Tracheal epithelial cell (primary cell): ENCODE data around the gene LRRC2. TPM values are rescaled to one million over a fixed set of nuclear protein-coding genes. Genes with fewer than 3 reads are reported as not detected.

Experiments
- total RNA-seq: library from RNA; depleted of rRNA; stranded (reverse); fragments of >200 nt; gene quantifications from 2 replicates; pipeline ENCODE4 v1.2.1, GENCODE V29; 2014

LRRC2 gene, protein sequence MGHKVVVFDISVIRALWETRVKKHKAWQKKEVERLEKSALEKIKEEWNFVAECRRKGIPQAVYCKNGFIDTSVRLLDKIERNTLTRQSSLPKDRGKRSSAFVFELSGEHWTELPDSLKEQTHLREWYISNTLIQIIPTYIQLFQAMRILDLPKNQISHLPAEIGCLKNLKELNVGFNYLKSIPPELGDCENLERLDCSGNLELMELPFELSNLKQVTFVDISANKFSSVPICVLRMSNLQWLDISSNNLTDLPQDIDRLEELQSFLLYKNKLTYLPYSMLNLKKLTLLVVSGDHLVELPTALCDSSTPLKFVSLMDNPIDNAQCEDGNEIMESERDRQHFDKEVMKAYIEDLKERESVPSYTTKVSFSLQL
- under 0.01 TPM in 1 of 2 replicates, not detected in the other for total RNA-seq

GRCh38 chr3:46566040-46566641 is at the start of gene LRRC2:
Gene LRRC2, minus strand, starts transcription at chr3:46566302. Its CDS starts 14,711 bp downstream, at chr3:46551591.

DNA sequence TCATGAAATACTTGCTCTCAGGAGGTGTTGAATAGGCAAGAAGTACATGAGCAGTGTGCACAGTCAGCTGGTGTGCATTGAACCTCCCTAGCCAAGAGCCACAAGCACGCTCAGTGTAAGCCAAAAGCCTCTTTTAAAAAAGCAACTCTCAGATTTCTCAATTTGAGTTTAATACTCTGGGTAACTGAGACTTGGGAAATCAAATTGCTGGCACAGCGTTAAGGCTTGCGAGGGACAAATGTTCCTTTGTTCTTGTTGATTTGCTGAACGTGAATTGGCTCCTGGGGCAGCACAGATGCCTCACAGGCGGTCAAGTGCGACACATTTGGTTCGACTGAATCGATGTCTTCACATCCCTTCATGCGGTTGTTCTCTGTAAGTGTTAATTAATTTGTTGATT is 46.2 kb upstream of the LRRC2 start, which contains the start of gene FAM240A:
FAM240A (plus strand) TSS at position 202 of the 400 bp plus-strand sequence; CDS start at position 361, 159 bp downstream.

GRCh38 chr3:46497556-46498265 is 68.4 kb downstream of the LRRC2 start, which contains the start of gene RTP3:
Gene RTP3, plus strand, starts transcription at chr3:46497976. Its CDS starts 87 bp downstream, at chr3:46498063.

Other genes with a start within 250 kb of the LRRC2 start
- gene CCR2, start 212.2 kb downstream of the LRRC2 start, total RNA-seq: not detected in 2 replicates
- not detected in 2 replicates for gene CCR5, start 195.4 kb downstream of the LRRC2 start, total RNA-seq
- gene CCRL2, start 159.0 kb downstream of the LRRC2 start, total RNA-seq: 0.24 TPM in 1 of 2 replicates, not detected in the other
- gene LTF, start 101.4 kb downstream of the LRRC2 start, total RNA-seq: 0.43 and 0.48 TPM in 2 replicates
- gene RTP3, start 68.3 kb downstream of the LRRC2 start, total RNA-seq: not detected in 2 replicates
- not detected in 2 replicates for gene FAM240A, start 46.2 kb upstream of the LRRC2 start, total RNA-seq
- 64.6 and 114 TPM in 2 replicates for gene ALS2CL, start 127.4 kb upstream of the LRRC2 start, total RNA-seq
- gene TMIE, start 135.1 kb upstream of the LRRC2 start, total RNA-seq: 0.24 and 0.85 TPM in 2 replicates
- gene PRSS50, start 151.6 kb upstream of the LRRC2 start, total RNA-seq: not detected in 2 replicates